Upper lobe of left lung (tissue), 4 donors: Measurements from ENCODE around the gene CARMIL1.

Experiments used
- POLR2A ChIP-seq, 4 donors: fragments of 450-650 bp; IDR thresholded peaks; one replicate each; pipeline ENCODE4 v1.5.1; 2016 to 2017; ENCODE audit warnings: antibody characterized with exemption in 4 of 4, mild to moderate bottlenecking in 2 of 4
- TF ChIP-seq, protein P1 (sequence below), 6 experiments: fragments of 450-650 bp in 4 of 6; fragments of 200-600 bp in 2 of 6; sonication (generic) in 2 of 6; IDR thresholded peaks; one replicate each; pipeline ENCODE4 v1.5.1; 2016 to 2019; ENCODE audit warnings: antibody characterized with exemption in 6 of 6

DNA sequence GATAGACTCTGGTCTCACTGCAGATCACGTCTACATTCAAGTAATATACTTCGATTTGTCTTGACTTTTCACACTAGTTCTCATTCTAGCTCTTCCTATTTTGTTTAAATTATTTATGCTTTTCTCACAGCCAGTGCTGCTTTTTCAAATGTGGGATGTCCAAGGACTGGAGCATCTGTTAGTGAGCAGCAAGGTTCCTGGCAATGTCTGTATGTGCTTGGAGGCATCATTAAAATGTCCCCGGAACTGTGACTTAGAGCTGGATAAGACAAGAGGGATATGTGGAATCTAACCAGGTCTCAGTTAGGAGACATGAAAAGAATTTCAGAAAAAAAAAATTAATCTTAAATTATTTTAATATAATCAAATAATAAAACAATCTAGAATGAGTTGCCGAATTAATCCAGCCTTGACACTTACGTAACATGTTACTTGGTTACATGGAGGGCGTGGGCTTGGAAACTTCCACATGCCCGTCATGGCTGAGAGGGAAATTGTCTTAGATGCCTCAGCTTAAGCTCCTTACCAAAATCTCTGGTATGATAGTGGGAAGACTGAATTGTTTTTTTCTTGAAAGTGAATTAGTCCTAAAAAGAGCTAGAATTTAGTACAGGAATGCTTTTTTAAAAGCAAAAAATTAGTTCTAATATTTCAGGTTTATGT is 21.4 kb upstream of the CARMIL1 start:
- TF ChIP-seq, protein P1, sequence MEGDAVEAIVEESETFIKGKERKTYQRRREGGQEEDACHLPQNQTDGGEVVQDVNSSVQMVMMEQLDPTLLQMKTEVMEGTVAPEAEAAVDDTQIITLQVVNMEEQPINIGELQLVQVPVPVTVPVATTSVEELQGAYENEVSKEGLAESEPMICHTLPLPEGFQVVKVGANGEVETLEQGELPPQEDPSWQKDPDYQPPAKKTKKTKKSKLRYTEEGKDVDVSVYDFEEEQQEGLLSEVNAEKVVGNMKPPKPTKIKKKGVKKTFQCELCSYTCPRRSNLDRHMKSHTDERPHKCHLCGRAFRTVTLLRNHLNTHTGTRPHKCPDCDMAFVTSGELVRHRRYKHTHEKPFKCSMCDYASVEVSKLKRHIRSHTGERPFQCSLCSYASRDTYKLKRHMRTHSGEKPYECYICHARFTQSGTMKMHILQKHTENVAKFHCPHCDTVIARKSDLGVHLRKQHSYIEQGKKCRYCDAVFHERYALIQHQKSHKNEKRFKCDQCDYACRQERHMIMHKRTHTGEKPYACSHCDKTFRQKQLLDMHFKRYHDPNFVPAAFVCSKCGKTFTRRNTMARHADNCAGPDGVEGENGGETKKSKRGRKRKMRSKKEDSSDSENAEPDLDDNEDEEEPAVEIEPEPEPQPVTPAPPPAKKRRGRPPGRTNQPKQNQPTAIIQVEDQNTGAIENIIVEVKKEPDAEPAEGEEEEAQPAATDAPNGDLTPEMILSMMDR (IDR thresholded peaks at IDR 0.05), result no peak
- TF ChIP-seq POLR2A (IDR thresholded peaks at IDR 0.05), result no peak
